Ammon's horn (tissue), 1 donor: ENCODE results near the gene CUBN.

Experiments used
- DNase-seq: peaks from one replicate; pipeline ENCODE4 v3.0.0-alpha.2; 2016; ENCODE audit warnings: low spot score

CUBN gene

GRCh38 chr10:17129741-17130140 is at the start of gene CUBN:
Gene CUBN (minus strand): TSS chr10:17129811. CDS start chr10:17129765, 46 bp downstream.
- no peak for DNase-seq

- no peak for DNase-seq
These were observed 49.4 kb upstream of the CUBN start for GRCh38 chr10:17179002-17179401.

GRCh38 chr10:17178006-17178405 is 48.4 kb upstream of the CUBN start:
- no peak for DNase-seq

- DNase-seq, result no peak
These were observed 47.4 kb upstream of the CUBN start for GRCh38 chr10:17177014-17177413.

GRCh38 chr10:17176091-17176490 is 46.5 kb upstream of the CUBN start:
- no peak for DNase-seq

GRCh38 chr10:17175551-17175950 is 45.9 kb upstream of the CUBN start:
- no peak for DNase-seq

- DNase-seq, result no peak
These were observed 45.0 kb upstream of the CUBN start for GRCh38 chr10:17174626-17175025.

GRCh38 chr10:17171141-17171641 is 41.6 kb upstream of the CUBN start:
- DNase-seq, result no peak

GRCh38 chr10:17169803-17170202 is 40.2 kb upstream of the CUBN start:
- no peak for DNase-seq

- DNase-seq, result no peak
These were observed 37.1 kb upstream of the CUBN start for GRCh38 chr10:17166699-17167098.

- no peak for DNase-seq
These were observed 33.2 kb upstream of the CUBN start for GRCh38 chr10:17162828-17163227.

GRCh38 chr10:17161775-17162174 is 32.2 kb upstream of the CUBN start:
- DNase-seq, result peak; percentile 25

- DNase-seq, result no peak
These were observed 27.4 kb upstream of the CUBN start for GRCh38 chr10:17157024-17157423.

GRCh38 chr10:17155826-17156225 is 26.2 kb upstream of the CUBN start:
- DNase-seq, result no peak

GRCh38 chr10:17154116-17154515 is 24.5 kb upstream of the CUBN start:
- no peak for DNase-seq

- DNase-seq, result no peak
These were observed 23.7 kb upstream of the CUBN start for GRCh38 chr10:17153321-17153720.

- DNase-seq, result no peak
These were observed 22.1 kb upstream of the CUBN start for GRCh38 chr10:17151716-17152115.

GRCh38 chr10:17147884-17148489 is 18.4 kb upstream of the CUBN start:
- no peak for DNase-seq

GRCh38 chr10:17146892-17147291 is 17.3 kb upstream of the CUBN start:
- DNase-seq, result no peak

GRCh38 chr10:17145239-17145638 is 15.6 kb upstream of the CUBN start:
- DNase-seq, result no peak

- DNase-seq, result no peak
These were observed 15.1 kb upstream of the CUBN start for GRCh38 chr10:17144757-17145156.

- no peak for DNase-seq
These were observed 14.4 kb upstream of the CUBN start for GRCh38 chr10:17144032-17144431.

GRCh38 chr10:17143055-17143690 is 13.6 kb upstream of the CUBN start:
- no peak for DNase-seq
